ENCODE measurements around the gene ATP1A1. TPM values are rescaled to one million over a fixed set of nuclear protein-coding genes. Genes with fewer than 3 reads are reported as not detected.

Gene ATP1A1
- total RNA-seq, 3 donors from 2014 or later (not counting 1 experiment from before 2014, with no cell fraction given), result 134 to 144 (median 140) TPM

DNA sequence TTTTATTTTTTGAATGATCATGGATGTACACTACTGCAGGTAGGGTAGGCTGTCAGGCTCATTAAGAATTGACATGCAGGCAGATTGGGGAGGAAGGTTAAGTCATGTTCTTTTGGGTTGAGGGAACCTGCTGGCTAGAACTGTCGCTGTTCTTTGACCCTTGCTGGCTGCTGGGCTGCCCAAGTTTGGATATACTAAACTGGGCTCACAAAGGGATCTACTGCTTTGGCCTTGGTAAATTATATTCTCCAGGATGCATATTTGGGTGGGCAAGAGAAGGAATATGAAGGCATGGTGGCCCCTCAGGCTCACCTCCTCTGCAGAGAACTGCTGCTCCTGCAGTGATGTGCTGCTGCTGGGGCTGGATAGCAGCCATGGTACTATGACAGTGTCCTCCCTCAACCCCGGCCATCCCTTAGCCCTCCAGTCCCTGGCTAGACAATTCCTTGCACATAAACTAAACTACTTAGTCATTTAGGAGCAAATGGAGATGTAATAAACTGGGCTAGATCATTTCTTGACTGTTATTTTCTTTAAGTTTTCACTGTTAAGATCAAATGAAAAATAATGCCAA, 6.1 kb downstream of the ATP1A1 start:
- no peaks in the 10 kb centered on the region for H3K27me3 Mint-ChIP-seq (ENCODE audit: low read depth in 2 of 2)
- no peak overlapping the region for H3K4me3 Mint-ChIP-seq
- Histone ChIP-seq H3K27me3 (ENCODE audit: control insufficient read depth, insufficient read depth, low read length) (no peaks in the 10 kb centered on the region), H3K9me3 (ENCODE audit: control insufficient read depth, insufficient read depth, low read length) (no peaks in the 10 kb centered on the region), H3K27ac (ENCODE audit: low read length) (no peak overlapping the region), H3K4me1 (ENCODE audit: control insufficient read depth, insufficient read depth, low read length) (peaks cover 39% of the 10 kb centered on the region), H3K36me3 (ENCODE audit: control insufficient read depth, insufficient read depth, low read length) (peaks cover 2% of the 10 kb centered on the region), H3K4me3 (ENCODE audit: low read length) (no peak overlapping the region)
- peak overlapping the region in 1 of 2 donors; percentile 93 for H3K27ac Mint-ChIP-seq
- ATAC-seq, result no peak
- WGBS (ENCODE audit: insufficient coverage), result 96% methylated on average over 2 of the region's 2 CpGs
- H3K9me3 Mint-ChIP-seq, result no peaks in the 10 kb centered on the region
- peaks cover 84 to 88% of the 10 kb centered on the region in 2 donors for H3K4me1 Mint-ChIP-seq
- no peak for DNase-seq
- TF ChIP-seq, protein P1, sequence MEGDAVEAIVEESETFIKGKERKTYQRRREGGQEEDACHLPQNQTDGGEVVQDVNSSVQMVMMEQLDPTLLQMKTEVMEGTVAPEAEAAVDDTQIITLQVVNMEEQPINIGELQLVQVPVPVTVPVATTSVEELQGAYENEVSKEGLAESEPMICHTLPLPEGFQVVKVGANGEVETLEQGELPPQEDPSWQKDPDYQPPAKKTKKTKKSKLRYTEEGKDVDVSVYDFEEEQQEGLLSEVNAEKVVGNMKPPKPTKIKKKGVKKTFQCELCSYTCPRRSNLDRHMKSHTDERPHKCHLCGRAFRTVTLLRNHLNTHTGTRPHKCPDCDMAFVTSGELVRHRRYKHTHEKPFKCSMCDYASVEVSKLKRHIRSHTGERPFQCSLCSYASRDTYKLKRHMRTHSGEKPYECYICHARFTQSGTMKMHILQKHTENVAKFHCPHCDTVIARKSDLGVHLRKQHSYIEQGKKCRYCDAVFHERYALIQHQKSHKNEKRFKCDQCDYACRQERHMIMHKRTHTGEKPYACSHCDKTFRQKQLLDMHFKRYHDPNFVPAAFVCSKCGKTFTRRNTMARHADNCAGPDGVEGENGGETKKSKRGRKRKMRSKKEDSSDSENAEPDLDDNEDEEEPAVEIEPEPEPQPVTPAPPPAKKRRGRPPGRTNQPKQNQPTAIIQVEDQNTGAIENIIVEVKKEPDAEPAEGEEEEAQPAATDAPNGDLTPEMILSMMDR (IDR thresholded peaks at IDR 0.05), result no peak
- no peaks in the 10 kb centered on the region for H3K36me3 Mint-ChIP-seq
- intact Hi-C loops (cut with micrococcal nuclease), result loop anchor here (10.0 kb wide), 1 partner anchor 224 kb away; no protein-coding TSS in a partner anchor

DNA sequence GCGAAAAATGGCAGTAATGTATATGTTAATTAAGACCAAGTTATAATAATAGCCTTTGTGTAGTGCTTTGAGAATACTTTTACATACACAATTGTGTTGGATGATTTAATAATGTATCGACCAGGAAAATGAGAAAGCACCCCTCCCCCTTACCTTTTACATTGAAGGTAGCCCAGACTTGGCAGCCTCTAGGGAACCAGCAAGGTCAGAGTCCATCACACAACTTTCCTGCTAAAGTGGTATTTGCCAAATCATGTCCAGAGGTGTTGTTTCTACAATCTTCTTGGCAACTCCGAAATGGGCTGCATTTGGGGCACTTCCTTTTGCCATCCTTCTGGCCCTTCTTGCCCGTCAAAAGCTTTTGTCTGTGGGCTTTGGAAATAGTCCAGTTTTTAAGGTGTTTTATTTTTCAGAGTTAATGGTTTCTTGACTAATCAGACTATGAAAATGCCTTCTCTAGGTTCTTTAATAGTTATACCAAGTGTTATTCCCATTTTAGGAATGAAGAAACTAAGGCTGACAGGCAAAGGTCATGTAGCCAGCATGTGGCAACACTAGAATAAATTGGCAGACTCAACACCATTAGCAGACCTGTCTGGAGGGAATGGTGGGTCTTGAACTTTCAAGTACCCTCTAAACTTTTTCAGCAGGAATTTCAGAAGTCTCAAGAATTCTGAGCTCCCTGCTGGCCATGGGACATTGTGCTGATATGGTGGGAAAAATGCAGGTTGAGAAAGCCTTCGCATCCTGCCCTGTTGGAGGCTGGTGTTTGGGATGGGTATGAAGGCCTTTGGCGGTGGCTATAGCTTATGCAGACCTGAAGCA, 6.8 kb downstream of the ATP1A1 start:
- Mint-ChIP-seq H3K36me3 (no peaks in the 10 kb centered on the region), H3K9me3 (no peaks in the 10 kb centered on the region), H3K27ac (peak overlapping the region in 1 of 2 donors; percentile 51), H3K4me1 (peaks cover 79 to 81% of the 10 kb centered on the region in 2 donors), H3K4me3 (no peak overlapping the region), H3K27me3 (ENCODE audit: low read depth in 2 of 2) (no peaks in the 10 kb centered on the region)
- Histone ChIP-seq H3K4me3 (ENCODE audit: low read length) (no peak overlapping the region), H3K36me3 (ENCODE audit: control insufficient read depth, insufficient read depth, low read length) (peaks cover 9% of the 10 kb centered on the region), H3K4me1 (ENCODE audit: control insufficient read depth, insufficient read depth, low read length) (peaks cover 31% of the 10 kb centered on the region), H3K9me3 (ENCODE audit: control insufficient read depth, insufficient read depth, low read length) (no peaks in the 10 kb centered on the region), H3K27ac (ENCODE audit: low read length) (no peak overlapping the region), H3K27me3 (ENCODE audit: control insufficient read depth, insufficient read depth, low read length) (no peaks in the 10 kb centered on the region)
- 90% methylated on average over 4 of the region's 6 CpGs for whole genome bisulfite sequencing (ENCODE audit: insufficient coverage)
- ATAC-seq, result no peak
- intact Hi-C loops (cut with micrococcal nuclease), result loop anchor here (10.0 kb wide), 1 partner anchor 225 kb away; no protein-coding TSS in a partner anchor
- TF ChIP-seq, protein P1 (IDR thresholded peaks at IDR 0.05), result no peak
- no peak for DNase-seq

DNA sequence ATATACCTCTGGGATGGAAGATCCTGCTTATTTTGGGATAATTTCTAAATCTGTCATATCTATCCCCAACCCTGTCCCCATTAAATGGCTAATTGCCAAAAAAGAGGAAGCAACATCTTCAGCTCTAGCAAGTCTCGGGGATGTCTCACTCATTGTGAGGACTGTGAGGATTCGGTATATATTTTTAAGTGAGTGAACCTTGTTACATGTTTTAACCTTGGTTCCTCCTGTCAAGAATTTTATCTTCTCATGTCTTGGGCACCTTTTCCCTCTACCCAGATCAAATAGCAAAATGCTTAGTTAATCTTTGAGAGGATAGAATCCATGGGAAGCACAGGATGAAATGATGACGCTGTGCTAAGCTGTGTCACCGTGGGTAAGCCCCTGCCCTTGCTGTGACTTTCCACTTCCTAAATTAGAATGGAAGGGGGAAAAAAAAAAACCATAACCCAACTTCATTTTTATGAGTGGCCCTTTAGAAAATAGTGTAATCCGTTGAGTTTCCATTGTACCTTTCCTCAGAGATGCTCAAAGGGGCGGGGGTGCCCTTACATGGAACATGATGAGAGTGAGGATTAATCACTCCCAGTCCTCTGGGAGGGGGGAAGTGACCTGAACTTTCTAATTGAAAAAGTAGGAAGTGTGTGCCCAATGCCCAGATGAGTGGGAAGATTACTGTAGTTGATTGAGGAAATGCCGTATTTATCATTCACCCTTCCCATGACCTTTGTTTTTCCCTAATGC, 7.6 kb downstream of the ATP1A1 start:
- H3K4me1 ChIP-seq (ENCODE audit: control insufficient read depth, insufficient read depth, low read length), result peaks cover 24% of the 10 kb centered on the region
- 83% methylated on average over 3 of the region's 7 CpGs for WGBS (ENCODE audit: insufficient coverage)
- peaks cover 16% of the 10 kb centered on the region for H3K36me3 ChIP-seq (ENCODE audit: control insufficient read depth, insufficient read depth, low read length)
- no peaks in the 10 kb centered on the region for H3K9me3 ChIP-seq (ENCODE audit: control insufficient read depth, insufficient read depth, low read length)
- no peaks in the 10 kb centered on the region for H3K27me3 ChIP-seq (ENCODE audit: control insufficient read depth, insufficient read depth, low read length)
- intact Hi-C loops (cut with micrococcal nuclease), result no loop called here
- DNase-seq (peak in 1 of 2 donors; percentile 17), ATAC-seq (no peak)
- no peaks in the 10 kb centered on the region for H3K36me3 Mint-ChIP-seq
- H3K27ac Mint-ChIP-seq, result peak overlapping the region in 1 of 2 donors; percentile 51
- TF ChIP-seq, protein P1 (IDR thresholded peaks at IDR 0.05), result no peak
- peaks cover 71 to 73% of the 10 kb centered on the region in 2 donors for H3K4me1 Mint-ChIP-seq
- H3K4me3 Mint-ChIP-seq, result no peak overlapping the region
- peak overlapping the region; percentile 14 for H3K27ac ChIP-seq (ENCODE audit: low read length)
- H3K27me3 Mint-ChIP-seq (ENCODE audit: low read depth in 2 of 2), result no peaks in the 10 kb centered on the region
- no peaks in the 10 kb centered on the region for H3K9me3 Mint-ChIP-seq
- H3K4me3 ChIP-seq (ENCODE audit: low read length), result no peak overlapping the region

All from natural killer cell (primary cell).